Stimulated activated naive CD8-positive, alpha-beta T cell treated with anti-CD3 and anti-CD28 coated beads, Interleukin-15, amount 100 ng/mL, for 72 hours (primary cell): Measurements from ENCODE around the gene ANTKMT.
A peak's percentile ranks its signal among the peaks of the same experiment; 100 is the strongest.

Source experiments
- ATAC-seq: fragments of 150-1000 bp; cut with Tn5 transposase; 2 replicates; pipeline ENCODE4 v1.10.0; 2021; ENCODE audit warnings: mild to moderate bottlenecking, moderate library complexity
- DNase-seq, 2 donors: peaks; one replicate each; pipeline ENCODE4 v3.0.0; 2021 to 2022
- H3K27ac Mint-ChIP-seq, 2 donors: one replicate each; pipeline ENCODE4 v1.8.0; 2022; ENCODE audit warnings: mild to moderate bottlenecking in 2 of 2, mixed read lengths in 2 of 2, moderate library complexity in 2 of 2
- H3K27me3 Mint-ChIP-seq: one replicate; pipeline ENCODE4 v1.8.0; 2022; ENCODE audit warnings: mixed read lengths
- H3K4me1 Mint-ChIP-seq: one replicate; pipeline ENCODE4 v1.8.0; 2022; ENCODE audit warnings: mild to moderate bottlenecking, mixed read lengths
- H3K4me3 Mint-ChIP-seq, 2 donors: one replicate each; pipeline ENCODE4 v1.8.0; 2022; ENCODE audit warnings: mild to moderate bottlenecking in 2 of 2, mixed read lengths in 2 of 2, moderate library complexity in 1 of 2
- H3K9me3 Mint-ChIP-seq, 2 donors: one replicate each; pipeline ENCODE4 v1.8.0; 2022; ENCODE audit warnings: mixed read lengths in 2 of 2

The ANTKMT gene

GRCh38 chr16:714558-715476 is 6.1 kb upstream of the ANTKMT start, which contains the start of gene METRN:
Gene METRN, plus strand, starts transcription at chr16:715118. Its CDS starts 172 bp downstream, at chr16:715290.
- Mint-ChIP-seq H3K4me3 (peak within 1 kb of the TSS; percentile 76 to 86), H3K27ac (no peak within 1 kb of the TSS), H3K9me3 (no peaks in the 10 kb centered on the region), H3K27me3 (peaks cover 36% of the 10 kb centered on the region), H3K4me1 (peaks cover 40% of the 10 kb centered on the region)
- DNase-seq (peak; percentile 87 to 89), ATAC-seq (peak; percentile 83)

GRCh38 chr16:715477-716199 is 5.3 kb upstream of the ANTKMT start:
- Mint-ChIP-seq H3K27ac (no peak overlapping the region), H3K27me3 (peaks cover 28% of the 10 kb centered on the region), H3K9me3 (no peaks in the 10 kb centered on the region), H3K4me1 (peaks cover 47% of the 10 kb centered on the region), H3K4me3 (peak overlapping the region; percentile 76 to 86)
- DNase-seq (peak in 1 of 2 donors; percentile 39), ATAC-seq (peak; percentile 37)

GRCh38 chr16:716200-716568 is 4.8 kb upstream of the ANTKMT start:
- peaks cover 47% of the 10 kb centered on the region for H3K4me1 Mint-ChIP-seq
- H3K9me3 Mint-ChIP-seq, result no peaks in the 10 kb centered on the region
- peak overlapping the region; percentile 76 to 86 for H3K4me3 Mint-ChIP-seq
- DNase-seq (no peak), ATAC-seq (no peak)
- H3K27me3 Mint-ChIP-seq, result peaks cover 23% of the 10 kb centered on the region
- H3K27ac Mint-ChIP-seq, result no peak overlapping the region

GRCh38 chr16:716768-717325 is 4.1 kb upstream of the ANTKMT start:
- DNase-seq (no peak), ATAC-seq (no peak)
- Mint-ChIP-seq H3K4me1 (peaks cover 49% of the 10 kb centered on the region), H3K27ac (no peak overlapping the region), H3K27me3 (peaks cover 16% of the 10 kb centered on the region), H3K4me3 (peak overlapping the region; percentile 76 to 86), H3K9me3 (no peaks in the 10 kb centered on the region)

- no peaks in the 10 kb centered on the region for H3K9me3 Mint-ChIP-seq
- peaks cover 55% of the 10 kb centered on the region for H3K4me1 Mint-ChIP-seq
- no peak overlapping the region for H3K27ac Mint-ChIP-seq
- no peak for DNase-seq
- no peak for ATAC-seq
- peaks cover 13% of the 10 kb centered on the region for H3K27me3 Mint-ChIP-seq
- H3K4me3 Mint-ChIP-seq, result no peak overlapping the region
Observed at GRCh38 chr16:717450-718245, 3.3 kb upstream of the ANTKMT start.

GRCh38 chr16:718389-718788 is 2.6 kb upstream of the ANTKMT start:
- no peaks in the 10 kb centered on the region for H3K9me3 Mint-ChIP-seq
- no peak overlapping the region for H3K4me3 Mint-ChIP-seq
- no peak overlapping the region for H3K27ac Mint-ChIP-seq
- H3K4me1 Mint-ChIP-seq, result peaks cover 59% of the 10 kb centered on the region
- DNase-seq (no peak), ATAC-seq (no peak)
- peaks cover 8% of the 10 kb centered on the region for H3K27me3 Mint-ChIP-seq

- Mint-ChIP-seq H3K27me3 (peaks cover 5% of the 10 kb centered on the region), H3K4me3 (peak overlapping the region; percentile 87 to 95), H3K9me3 (no peaks in the 10 kb centered on the region), H3K27ac (no peak overlapping the region), H3K4me1 (peaks cover 62% of the 10 kb centered on the region)
- DNase-seq (no peak), ATAC-seq (no peak)
Observed at GRCh38 chr16:718922-719321, 2.0 kb upstream of the ANTKMT start.

- ATAC-seq, result no peak
Observed at GRCh38 chr16:719815-720446, 1.0 kb upstream of the ANTKMT start.

GRCh38 chr16:720447-720989 is 428 bp upstream of the ANTKMT start:
- H3K9me3 Mint-ChIP-seq, result no peaks in the 10 kb centered on the region
- peak; percentile 47 for ATAC-seq
- H3K27me3 Mint-ChIP-seq, result no peaks in the 10 kb centered on the region
- peak; percentile 64 to 70 for DNase-seq
- H3K4me3 Mint-ChIP-seq, result peak overlapping the region; percentile 87 to 95
- H3K4me1 Mint-ChIP-seq, result peaks cover 60% of the 10 kb centered on the region
- peak overlapping the region; percentile 82 to 93 for H3K27ac Mint-ChIP-seq

More at GRCh38 chr16:719815-720446, 1.0 kb upstream of the ANTKMT start:
- H3K4me3 Mint-ChIP-seq, result peak overlapping the region; percentile 87 to 95
- no peaks in the 10 kb centered on the region for H3K9me3 Mint-ChIP-seq
- no peak for DNase-seq
- H3K27me3 Mint-ChIP-seq, result no peaks in the 10 kb centered on the region
- peak overlapping the region; percentile 82 to 93 for H3K27ac Mint-ChIP-seq
- peaks cover 55% of the 10 kb centered on the region for H3K4me1 Mint-ChIP-seq

- Mint-ChIP-seq H3K4me3 (peak overlapping the region; percentile 82 to 95), H3K9me3 (no peaks in the 10 kb centered on the region), H3K27ac (peak overlapping the region; percentile 37 to 53), H3K27me3 (no peaks in the 10 kb centered on the region), H3K4me1 (peaks cover 63% of the 10 kb centered on the region)
- ATAC-seq (peak; percentile 29), DNase-seq (peak; percentile 46 to 62)
Observed at GRCh38 chr16:721765-722540, 1.0 kb downstream of the ANTKMT start.

GRCh38 chr16:722835-723633 is 2.1 kb downstream of the ANTKMT start:
- no peak for DNase-seq
- Mint-ChIP-seq H3K9me3 (no peaks in the 10 kb centered on the region), H3K27me3 (no peaks in the 10 kb centered on the region), H3K4me1 (peaks cover 63% of the 10 kb centered on the region), H3K4me3 (peak overlapping the region; percentile 82 to 95), H3K27ac (no peak overlapping the region)
- no peak for ATAC-seq

GRCh38 chr16:723695-724094 is 2.7 kb downstream of the ANTKMT start:
- Mint-ChIP-seq H3K27ac (no peak overlapping the region), H3K9me3 (no peaks in the 10 kb centered on the region), H3K4me1 (peaks cover 63% of the 10 kb centered on the region), H3K27me3 (no peaks in the 10 kb centered on the region), H3K4me3 (peak overlapping the region in 1 of 2 donors; percentile 13)
- ATAC-seq (no peak), DNase-seq (no peak)
